GM12872 (cell line): ENCODE results near the gene MOAP1.
A peak's percentile ranks its signal among the peaks of the same experiment; 100 is the strongest.

Source experiments
- TF ChIP-seq, protein P1 (sequence below): IDR thresholded peaks from 3 replicates; pipeline ENCODE4 v1.5.1; 2011; ENCODE audit warnings: low read depth, mild to moderate bottlenecking, low read length, moderate library complexity; ENCODE audit not compliant: insufficient read depth

MOAP1 gene

DNA sequence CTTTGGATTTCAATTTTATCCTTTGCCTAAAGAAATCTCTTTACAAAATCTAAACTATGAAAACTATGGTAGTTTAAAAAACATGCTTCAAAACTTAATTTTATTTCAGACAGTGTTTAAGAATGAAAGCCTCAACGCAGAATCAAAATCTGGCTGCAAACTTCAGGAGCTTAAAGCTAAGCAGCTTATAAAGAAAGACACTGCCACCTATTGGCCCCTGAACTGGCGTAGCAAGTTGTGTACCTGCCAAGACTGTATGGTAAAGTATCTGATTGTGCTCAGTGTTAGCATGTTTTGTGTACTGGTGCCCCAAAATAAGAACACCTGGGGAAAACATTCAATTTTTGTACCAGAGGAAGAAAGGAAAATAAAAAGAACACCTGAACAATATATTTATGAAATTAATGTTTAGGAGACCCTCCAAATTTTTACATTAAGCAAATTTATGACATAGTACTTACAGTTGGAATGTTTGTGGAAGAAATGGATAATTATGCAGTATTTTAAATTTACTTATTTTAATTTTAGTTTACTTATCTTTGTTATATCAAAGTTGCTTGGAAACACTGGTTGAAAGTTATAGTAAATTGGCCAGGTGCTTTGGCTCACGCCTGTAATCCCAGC, 34.5 kb upstream of the MOAP1 start:
- TF ChIP-seq, protein P1, sequence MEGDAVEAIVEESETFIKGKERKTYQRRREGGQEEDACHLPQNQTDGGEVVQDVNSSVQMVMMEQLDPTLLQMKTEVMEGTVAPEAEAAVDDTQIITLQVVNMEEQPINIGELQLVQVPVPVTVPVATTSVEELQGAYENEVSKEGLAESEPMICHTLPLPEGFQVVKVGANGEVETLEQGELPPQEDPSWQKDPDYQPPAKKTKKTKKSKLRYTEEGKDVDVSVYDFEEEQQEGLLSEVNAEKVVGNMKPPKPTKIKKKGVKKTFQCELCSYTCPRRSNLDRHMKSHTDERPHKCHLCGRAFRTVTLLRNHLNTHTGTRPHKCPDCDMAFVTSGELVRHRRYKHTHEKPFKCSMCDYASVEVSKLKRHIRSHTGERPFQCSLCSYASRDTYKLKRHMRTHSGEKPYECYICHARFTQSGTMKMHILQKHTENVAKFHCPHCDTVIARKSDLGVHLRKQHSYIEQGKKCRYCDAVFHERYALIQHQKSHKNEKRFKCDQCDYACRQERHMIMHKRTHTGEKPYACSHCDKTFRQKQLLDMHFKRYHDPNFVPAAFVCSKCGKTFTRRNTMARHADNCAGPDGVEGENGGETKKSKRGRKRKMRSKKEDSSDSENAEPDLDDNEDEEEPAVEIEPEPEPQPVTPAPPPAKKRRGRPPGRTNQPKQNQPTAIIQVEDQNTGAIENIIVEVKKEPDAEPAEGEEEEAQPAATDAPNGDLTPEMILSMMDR = peak; percentile 78

DNA sequence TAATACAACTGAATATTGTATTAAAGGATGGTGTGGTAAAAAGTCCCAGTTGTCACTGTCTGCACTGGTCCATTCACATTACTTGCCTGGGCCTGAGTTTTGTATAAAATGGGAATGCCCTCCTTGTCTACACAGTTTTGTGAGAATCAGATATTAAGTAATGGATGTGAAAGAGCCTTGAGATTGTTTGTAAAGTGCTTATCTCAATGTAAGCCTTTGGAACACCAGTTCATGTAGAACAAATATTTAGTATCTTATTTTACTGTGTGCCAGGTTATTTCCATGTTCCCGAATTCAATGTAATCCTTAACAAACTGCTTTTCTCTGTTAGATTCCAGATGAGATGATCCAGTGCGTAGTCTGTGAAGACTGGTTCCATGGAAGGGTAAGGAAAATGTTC, 29.9 kb upstream of the MOAP1 start:
- TF ChIP-seq, protein P1 = no peak

DNA sequence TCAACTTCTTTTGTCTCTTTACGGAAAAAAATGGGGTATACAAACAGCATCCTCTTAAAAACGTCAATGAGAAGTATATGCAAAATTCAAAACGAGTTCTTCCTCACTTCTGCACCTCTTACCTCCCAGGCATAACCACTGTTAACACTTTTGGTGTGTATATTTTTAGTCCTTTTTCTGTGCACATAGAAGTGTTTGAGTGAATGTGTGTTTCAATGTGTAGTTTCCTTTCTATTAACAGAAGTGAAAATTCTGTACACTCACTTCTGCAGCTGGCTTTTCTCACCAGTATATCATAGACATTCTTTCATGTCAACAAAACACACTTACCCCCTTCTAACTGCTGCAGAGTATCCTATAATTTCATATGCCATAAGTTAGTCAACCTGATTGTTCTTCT, 27.7 kb upstream of the MOAP1 start:
- TF ChIP-seq, protein P1 = no peak

DNA sequence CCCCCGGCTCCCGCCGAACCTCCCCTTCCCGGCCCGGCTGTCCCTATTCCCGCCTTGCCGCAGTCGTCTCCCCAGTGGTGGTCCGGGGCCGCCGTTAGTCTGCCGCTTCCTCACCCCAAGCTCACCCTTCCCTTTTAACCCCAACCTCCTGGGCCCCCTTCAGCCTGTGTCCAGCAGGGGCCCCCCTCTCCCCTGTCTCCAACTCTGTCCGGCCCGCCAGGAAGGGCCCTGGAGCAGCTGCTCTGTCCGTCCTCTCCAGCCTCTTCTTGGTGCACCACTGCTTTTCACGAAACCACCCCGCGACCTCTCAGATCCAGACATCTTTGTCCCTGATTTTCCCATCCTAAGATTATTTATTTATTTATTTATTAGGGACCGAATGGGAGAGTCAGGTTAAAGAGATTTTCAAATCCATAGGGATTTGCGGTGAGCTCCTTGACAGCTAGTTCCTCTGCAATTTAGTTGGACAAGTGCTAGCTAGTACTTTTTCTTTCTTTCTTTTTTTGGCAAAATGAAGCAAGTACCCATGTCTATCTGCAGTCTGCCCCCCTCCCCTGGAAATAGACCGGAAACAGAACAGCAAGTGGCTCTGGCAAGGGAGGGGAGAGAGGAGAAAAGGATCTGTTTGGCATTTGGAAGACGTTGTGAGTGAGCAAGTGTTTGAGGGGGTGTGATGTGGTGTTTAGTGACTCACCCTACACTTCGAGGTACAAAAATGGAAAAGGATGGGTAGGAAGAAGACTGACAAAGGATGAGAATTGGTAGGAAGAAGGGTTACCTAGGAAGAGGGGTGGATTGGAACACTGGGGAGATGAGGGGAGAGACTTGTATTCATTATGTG, 23.0 kb upstream of the MOAP1 start:
- TF ChIP-seq, protein P1 = peak; percentile 49

DNA sequence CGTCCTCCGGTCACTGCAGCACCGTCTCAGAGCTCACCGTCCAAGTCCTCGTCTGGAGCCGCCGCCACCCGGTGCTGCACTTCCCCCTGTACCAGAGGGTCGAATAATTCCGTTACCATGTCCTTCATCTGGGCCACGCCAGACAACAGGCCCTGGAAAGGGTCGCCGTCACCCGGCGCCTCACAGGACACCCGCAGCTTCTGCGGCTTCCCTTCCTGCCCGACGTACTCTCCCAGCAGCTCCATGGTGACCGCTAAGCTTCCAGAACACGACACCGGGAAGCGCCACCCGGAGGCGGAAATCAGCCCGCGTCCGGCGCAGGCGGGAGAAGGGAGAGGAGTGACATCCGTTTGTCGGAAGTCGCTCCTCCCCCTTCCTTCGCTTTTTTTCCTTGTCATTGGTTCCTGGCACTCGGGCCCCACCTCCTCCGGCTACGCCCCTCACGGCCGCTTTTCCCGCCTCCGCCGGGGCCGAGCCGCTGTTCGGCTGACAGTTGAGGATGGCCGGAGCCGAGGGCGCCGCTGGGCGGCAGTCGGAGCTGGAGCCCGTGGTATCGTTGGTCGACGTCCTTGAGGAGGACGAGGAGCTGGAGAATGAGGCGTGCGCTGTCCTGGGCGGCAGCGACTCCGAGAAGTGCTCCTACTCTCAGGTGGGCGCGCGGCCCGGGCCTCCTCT, 22.2 kb upstream of the MOAP1 start, which contains the start of the genes GON7 and UBR7:
GON7 (minus strand) TSS at position 273 of the 675 bp plus-strand sequence; CDS start at position 245, 28 bp downstream.
UBR7 (plus strand) TSS at position 464 of the 675 bp plus-strand sequence; CDS start at position 500, 36 bp downstream.
- TF ChIP-seq, protein P1 = peak; percentile 26; the same call in 1 of the 3 replicates

DNA sequence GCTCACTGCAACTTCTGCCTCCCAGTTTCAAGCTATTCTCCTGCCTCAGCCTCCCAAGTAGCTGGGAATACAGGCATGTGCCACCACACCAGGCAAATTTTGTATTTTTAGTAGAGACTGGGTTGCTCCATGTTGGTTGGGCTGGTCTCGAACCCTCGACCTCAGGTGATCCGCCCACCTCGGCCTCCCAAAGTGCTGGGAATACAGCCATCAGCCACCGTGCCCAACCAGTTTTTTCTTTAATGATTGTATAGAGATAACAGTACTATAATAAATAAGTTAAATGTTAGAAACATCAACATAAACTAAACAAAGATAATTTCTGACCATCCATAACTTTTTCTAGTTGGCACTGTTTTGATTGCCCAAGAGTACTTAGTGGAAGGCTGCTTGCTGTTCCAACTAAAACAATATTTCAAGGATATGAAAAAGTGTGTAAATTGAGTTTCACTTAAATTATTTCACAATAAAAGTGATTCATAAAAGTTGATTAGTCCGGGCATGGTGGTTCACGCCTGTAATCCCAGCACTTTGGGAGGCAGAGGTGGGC, 16.5 kb upstream of the MOAP1 start:
- TF ChIP-seq, protein P1 = no peak

DNA sequence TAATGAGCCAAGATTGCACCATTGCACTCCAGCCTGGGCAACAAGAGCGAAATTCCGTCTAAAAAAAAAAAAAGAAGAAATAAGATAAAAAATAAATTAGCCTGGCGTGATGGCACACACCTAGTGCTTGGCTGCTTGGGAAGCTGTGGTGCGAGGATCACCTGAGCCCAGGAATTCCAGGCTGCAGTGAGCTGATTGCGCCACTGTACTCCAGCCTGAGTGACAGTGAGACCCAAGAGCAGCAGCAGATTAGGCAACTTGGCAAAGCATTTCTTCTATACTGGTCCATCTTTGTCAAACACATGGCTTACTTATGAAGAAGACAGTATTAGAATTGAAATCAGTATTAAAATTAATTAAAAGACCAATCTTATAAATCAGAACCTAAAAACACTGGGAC, 15.9 kb upstream of the MOAP1 start:
- TF ChIP-seq, protein P1 = no peak
